HG02852 (cell line): ENCODE results near the gene MMS19.
"Not testable (repeated sequence)": the region's sequence is repeated elsewhere in the genome, so short reads cannot be mapped to it uniquely, and the experiment has no call there.

Experiments
- ATAC-seq: cut with Tn5 transposase; IDR thresholded peaks from one replicate; pipeline ENCODE4 v1.9.1; 2021; ENCODE audit warnings: mild to moderate bottlenecking, moderate library complexity; ENCODE audit not compliant: unreplicated experiment

The MMS19 gene

GRCh38 chr10:97434055-97434454 lies 64.2 kb downstream of the MMS19 start:
- no peak for ATAC-seq

- ATAC-seq: no peak
These were observed 69.6 kb downstream of the MMS19 start for GRCh38 chr10:97428572-97428981.

- no peak for ATAC-seq
These were observed 70.5 kb downstream of the MMS19 start for GRCh38 chr10:97427571-97428179.

GRCh38 chr10:97426776-97427570 lies 71.2 kb downstream of the MMS19 start:
- ATAC-seq: no peak

- peak; percentile 74 for ATAC-seq
These were observed 72.1 kb downstream of the MMS19 start, which contains the start of gene PGAM1 for GRCh38 chr10:97425964-97426775. Gene PGAM1 (plus strand): TSS chr10:97426191. CDS start chr10:97426308, 117 bp downstream.

GRCh38 chr10:97423757-97424098 lies 74.5 kb downstream of the MMS19 start:
- ATAC-seq: not testable (repeated sequence)

- ATAC-seq: no peak
These were observed 81.7 kb downstream of the MMS19 start for GRCh38 chr10:97416565-97416964.

GRCh38 chr10:97412891-97413304 lies 85.3 kb downstream of the MMS19 start:
- ATAC-seq: no peak

GRCh38 chr10:97411406-97411805 lies 86.8 kb downstream of the MMS19 start:
- no peak for ATAC-seq

GRCh38 chr10:97408496-97408992 lies 89.7 kb downstream of the MMS19 start:
- ATAC-seq: no peak
